Cardiac septum (tissue), 1 donor: ENCODE measurements around the gene CDC42BPG. TPM values are rescaled to one million over a fixed set of nuclear protein-coding genes. Genes with fewer than 3 reads are reported as not detected.
A peak's percentile ranks its signal among the peaks of the same experiment; 100 is the strongest.

Experiments used
- DNase-seq: peaks from one replicate; pipeline ENCODE4 v3.0.0-alpha.2; 2020; ENCODE audit warnings: low spot score
- intact Hi-C: fragments of 100-400 bp; cut with DNase I; formaldehyde crosslinking; loops from one replicate; pipeline ENCODE4 v1.14.0; 2022
- total RNA-seq: library from RNA; stranded (reverse); fragmentation: NEBNext Ultra II Directional; extraction: Animal tissue kit (Norgen Biotek cat#: 25700); gene quantifications from one replicate; pipeline ENCODE4 v1.2.1, GENCODE V29; 2021
- donor health status: DM: no; HTN: no; CAD: no.

Gene CDC42BPG
- total RNA-seq, 1 donor from 2014 or later: 1.2 TPM

DNA sequence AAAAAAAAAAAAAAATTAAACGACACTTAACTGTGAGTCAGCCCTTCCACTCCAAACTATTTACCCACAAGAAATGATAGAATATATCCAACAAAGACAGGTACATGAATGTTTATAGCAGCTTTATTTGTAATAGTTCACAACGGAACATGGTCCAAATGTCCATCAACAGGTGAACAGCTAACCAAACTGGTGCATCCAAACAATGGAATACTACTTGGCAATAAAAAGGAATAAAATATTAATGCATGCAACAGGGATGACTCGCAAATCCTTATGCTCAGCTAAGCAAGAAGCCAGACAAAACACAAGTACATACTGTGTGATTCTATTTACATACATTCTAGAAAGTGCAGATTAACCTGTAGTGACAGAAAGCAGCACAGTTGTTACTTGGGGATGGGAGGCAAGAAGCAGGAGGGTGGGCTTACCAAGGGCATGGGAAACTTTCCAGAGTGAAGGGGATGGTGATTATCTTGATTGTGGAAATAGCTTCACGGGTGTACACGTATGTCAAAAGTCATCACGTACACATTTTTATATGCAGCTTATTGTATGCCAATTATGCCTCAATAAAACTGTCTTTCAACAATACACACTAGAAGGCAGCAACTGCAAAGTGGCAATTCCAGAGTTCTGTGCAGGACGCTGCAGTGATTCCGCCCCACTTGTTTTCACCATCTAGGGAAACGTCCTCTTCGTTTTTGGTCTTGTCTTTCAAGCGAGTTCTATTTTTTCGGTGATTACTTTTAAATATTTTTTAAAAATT is 59.5 kb downstream of the CDC42BPG start:
- DNase-seq: peak; percentile 10
- intact Hi-C loops: no loop called here

DNA sequence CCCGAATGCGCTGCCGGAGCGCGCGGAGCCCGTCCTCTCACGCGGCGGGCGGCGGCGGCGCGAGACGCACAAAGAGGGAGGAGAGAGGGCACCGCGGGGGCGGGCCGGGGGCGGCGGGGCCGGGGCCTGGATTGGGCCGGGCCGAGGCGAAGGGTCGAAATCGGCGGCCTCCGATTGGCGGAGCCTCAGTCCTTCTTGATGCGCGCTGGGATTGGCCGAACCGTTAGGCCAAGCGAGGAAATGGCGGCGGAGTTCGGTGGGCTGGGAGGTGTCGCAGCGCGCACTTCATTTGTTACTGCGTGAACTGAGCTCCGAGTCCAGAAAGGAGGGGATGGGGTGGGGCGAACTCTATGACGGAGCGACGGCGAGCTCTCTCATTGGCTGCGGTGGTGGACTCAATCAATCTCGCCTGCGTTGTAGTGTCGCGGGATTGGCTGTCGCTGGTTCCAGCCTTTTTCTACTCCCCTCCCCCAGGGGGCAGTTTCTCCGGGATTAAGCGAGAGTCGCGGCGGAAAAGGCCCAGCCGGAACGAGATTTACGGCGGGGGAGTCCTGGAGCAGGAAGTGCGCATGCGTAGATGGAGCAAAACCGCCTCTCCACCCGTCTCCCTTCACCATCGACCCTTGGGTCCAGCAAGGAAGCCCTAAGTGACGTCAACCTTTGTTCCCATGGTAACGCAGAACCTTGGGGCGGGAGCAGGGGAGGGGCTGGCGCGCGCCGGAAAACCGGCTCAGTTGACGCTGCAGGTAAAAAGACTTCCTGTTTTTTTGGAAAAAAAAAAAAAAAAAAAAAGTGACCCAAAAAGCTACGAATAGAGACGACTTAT is 65.8 kb downstream of the CDC42BPG start, which contains the start of gene SF1:
Gene SF1, minus strand, starts transcription at position 70 of the 826 bp plus-strand sequence. CDS start 150 bp downstream, outside the sequence.
- DNase-seq: peak; percentile 99
- intact Hi-C loops: loop anchor here (1.0 kb wide), 1 partner anchor 34 kb away; the partner anchor contains the start of gene RASGRP2

DNA sequence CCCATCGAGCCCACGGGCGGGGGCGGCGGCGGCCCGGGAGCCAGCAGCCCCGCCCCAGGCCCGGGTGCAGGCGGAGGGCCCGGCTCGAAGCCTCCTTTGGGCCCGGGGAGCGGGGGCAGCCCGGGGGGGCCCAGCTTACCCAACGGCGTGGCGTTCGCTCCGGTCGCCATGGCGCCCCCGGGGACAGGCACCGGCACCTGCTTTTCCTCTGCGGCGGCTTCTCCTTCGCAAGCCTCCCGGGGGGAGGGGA is 66.3 kb downstream of the CDC42BPG start:
- DNase-seq: no peak
- intact Hi-C loops: loop anchor here (1.0 kb wide), 1 partner anchor 34 kb away; the partner anchor contains the start of gene RASGRP2

DNA sequence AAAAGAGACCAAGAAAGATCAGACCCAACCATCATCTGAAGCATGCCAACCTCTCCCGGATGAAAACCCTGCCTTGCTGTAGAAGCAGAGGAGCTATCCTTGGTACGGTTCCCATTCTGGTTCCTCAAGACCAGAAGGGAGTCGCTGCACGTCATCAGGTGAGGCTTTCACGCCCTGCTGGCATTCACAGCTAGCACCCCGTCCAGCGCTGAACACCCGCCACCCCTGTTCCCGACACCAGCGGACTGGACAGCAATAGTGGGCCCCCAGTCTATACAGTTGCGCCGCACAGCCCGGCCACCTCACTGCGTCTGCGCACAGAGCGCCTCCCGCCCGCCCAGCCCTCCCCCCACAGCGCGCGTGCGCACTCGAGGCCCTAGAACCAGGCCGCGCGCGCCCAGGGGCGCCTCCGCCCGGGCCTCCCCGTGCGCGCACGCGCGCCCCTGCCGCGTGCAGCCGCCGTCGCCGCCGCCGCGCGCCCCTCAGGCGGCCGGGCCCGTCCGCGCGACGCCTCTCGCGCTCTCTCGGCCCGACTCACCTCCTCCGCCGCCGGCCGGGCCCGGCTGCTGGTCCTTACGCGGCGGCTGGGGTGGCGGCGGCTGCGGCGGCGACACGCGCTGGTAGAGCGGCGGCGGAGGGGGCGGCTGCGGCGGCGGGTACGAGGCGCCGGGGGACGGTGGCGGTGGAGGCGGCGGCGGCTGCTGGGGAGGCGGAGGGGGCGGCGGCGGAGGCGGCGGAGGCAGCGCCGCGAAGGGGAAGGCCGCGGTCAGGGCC is 66.8 kb downstream of the CDC42BPG start:
- intact Hi-C loops: loop anchor here (1.0 kb wide), 1 partner anchor 33 kb away; the partner anchor contains the start of gene RASGRP2
- DNase-seq: peak; percentile 94

DNA sequence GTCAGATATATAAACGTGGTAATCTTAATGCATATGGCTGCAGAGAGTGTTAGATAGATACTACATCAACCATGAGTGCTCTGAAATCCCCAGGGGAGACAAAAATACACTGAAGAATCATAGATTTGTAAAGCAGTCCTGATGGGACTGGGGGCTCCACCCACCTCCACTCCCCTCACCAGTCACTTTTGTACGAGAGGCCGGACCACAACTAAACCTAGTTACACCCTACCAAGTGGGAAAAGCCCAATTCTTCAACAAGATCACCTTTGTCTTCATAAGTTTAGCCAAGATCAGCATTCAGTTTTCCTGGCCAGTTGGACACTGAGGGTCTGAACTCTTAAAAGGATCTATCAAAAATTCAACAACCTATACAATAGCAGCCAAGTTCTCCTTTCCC is 67.6 kb downstream of the CDC42BPG start:
- intact Hi-C loops: no loop called here
- DNase-seq: no peak

DNA sequence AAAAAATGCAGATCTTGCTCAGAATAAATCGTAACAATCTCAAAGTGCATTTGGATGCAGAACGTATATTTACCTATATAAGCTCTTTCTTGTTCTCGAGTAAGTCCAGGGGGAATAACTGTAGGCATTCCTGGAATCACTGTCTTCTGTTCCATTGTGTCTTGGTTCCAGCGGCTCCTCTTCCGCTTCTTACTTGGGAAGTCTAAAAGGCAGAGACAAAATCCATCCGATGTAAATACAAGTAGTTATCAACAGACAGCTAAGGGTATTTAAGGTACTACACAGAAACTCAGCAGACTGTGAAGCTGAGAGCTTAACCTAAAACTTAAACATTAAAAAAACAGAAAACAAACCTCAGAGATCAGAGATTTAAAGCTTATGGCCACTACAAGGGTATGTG is 68.0 kb downstream of the CDC42BPG start:
- intact Hi-C loops: no loop called here
- DNase-seq: peak; percentile 17

DNA sequence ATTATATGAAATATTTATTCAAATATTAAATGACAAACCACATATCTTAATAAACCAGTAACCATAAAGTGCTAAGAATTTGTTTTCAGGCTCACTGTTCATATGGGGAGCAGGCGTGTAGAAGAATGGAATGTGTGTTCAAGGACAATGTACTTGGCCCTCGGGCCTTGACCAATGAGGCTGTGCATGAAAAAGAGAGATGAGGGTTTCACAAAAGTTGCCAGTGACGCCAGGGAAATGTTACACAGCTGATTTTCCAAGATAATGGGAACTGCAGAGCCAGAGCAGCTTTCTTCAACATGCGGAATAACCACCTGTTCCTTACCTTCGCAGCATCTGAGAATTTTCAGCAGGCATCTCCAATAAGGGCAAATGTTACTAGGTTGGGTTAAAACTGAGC is 70.3 kb downstream of the CDC42BPG start:
- peak; percentile 5 for DNase-seq
- intact Hi-C loops: no loop called here

Other genes with a start within 250 kb of the CDC42BPG start
- gene NRXN2, start 121.5 kb downstream of the CDC42BPG start, total RNA-seq: 3.5 TPM
- 30.8 TPM for gene RASGRP2, start 100.5 kb downstream of the CDC42BPG start, total RNA-seq
- gene PYGM, start 84.7 kb downstream of the CDC42BPG start, total RNA-seq: 42.5 TPM
- 175 TPM for gene SF1, start 66.1 kb downstream of the CDC42BPG start, total RNA-seq
- gene MAP4K2, start 41.4 kb downstream of the CDC42BPG start, total RNA-seq: 6.7 TPM
- 8.6 TPM for gene MEN1, start 34.1 kb downstream of the CDC42BPG start, total RNA-seq
- 50.9 TPM for gene EHD1, start 34.0 kb upstream of the CDC42BPG start, total RNA-seq
- 14.6 TPM for gene ATG2A, start 72.6 kb upstream of the CDC42BPG start, total RNA-seq
- 24.9 TPM for gene PPP2R5B, start 80.0 kb upstream of the CDC42BPG start, total RNA-seq
- not detected for gene GPHA2, start 91.2 kb upstream of the CDC42BPG start, total RNA-seq
- gene MAJIN, start 127.5 kb upstream of the CDC42BPG start, total RNA-seq: not detected
- 0.70 TPM for gene BATF2, start 152.3 kb upstream of the CDC42BPG start, total RNA-seq
- 120 TPM for gene ARL2, start 169.5 kb upstream of the CDC42BPG start, total RNA-seq
- 17.0 TPM for gene SNX15, start 182.8 kb upstream of the CDC42BPG start, total RNA-seq
- gene SAC3D1, start 196.6 kb upstream of the CDC42BPG start, total RNA-seq: 5.0 TPM
- 3.5 TPM for gene NAALADL1, start 213.9 kb upstream of the CDC42BPG start, total RNA-seq
- 1.5 TPM for gene CDCA5, start 239.4 kb upstream of the CDC42BPG start, total RNA-seq
- gene ZFPL1, start 239.6 kb upstream of the CDC42BPG start, total RNA-seq: 23.5 TPM